Mammary epithelial cell (primary cell): Measurements from ENCODE around the gene XPA.

Experiments
- CTCF ChIP-seq, 2 donors: IDR thresholded peaks in 1 of 2; conservative IDR thresholded peaks in 1 of 2; 2 replicates each; pipeline ENCODE4 v1.5.1; 2011 to 2012; ENCODE audit warnings: inconsistent platforms in 2 of 2, low read length in 2 of 2, mild to moderate bottlenecking in 2 of 2, control low read depth in 1 of 2, low read depth in 1 of 2; ENCODE audit not compliant: insufficient read depth in 1 of 2; ENCODE audit errors: extremely low read depth in 1 of 2
- EZH2 ChIP-seq: IDR thresholded peaks from 2 replicates; pipeline ENCODE4 v1.6.1; 2012; ENCODE audit warnings: low read length, inconsistent platforms, borderline replicate concordance

GRCh38 chr9:97737429-97737828 is 40.3 kb upstream of the XPA start:
- TF ChIP-seq CTCF (conservative IDR thresholded peaks at IDR 0.05 in 1 of 2, IDR thresholded peaks at IDR 0.05 in 1 of 2; ENCODE audit: extremely low read depth in 1 of 2, insufficient read depth in 1 of 2, low read depth in 1 of 2, low read length in 2 of 2) (no peak), EZH2 (no peak)
